GM11168 (cell line): ENCODE results near the gene PCNX2.

Experiments
- in situ Hi-C: fragments of 300-500 bp; cut with MboI; formaldehyde crosslinking; loops from one replicate; pipeline ENCODE4 v1.12.0; 2022; ENCODE audit warnings: low sequenced_read_pairs; ENCODE audit not compliant: unreplicated experiment

Gene PCNX2

GRCh38 chr1:233295237-233295974, at the start of gene PCNX2:
TSS of gene PCNX2 (minus strand) at chr1:233295725. CDS start at chr1:233295478, 247 bp downstream.
- in situ Hi-C loops, result no loop called here

- in situ Hi-C loops, result no loop called here
Measured at GRCh38 chr1:233343262-233343661, 47.7 kb upstream of the PCNX2 start.

- in situ Hi-C loops, result no loop called here
Measured at GRCh38 chr1:233342086-233342485, 46.6 kb upstream of the PCNX2 start.

- in situ Hi-C loops, result no loop called here
Measured at GRCh38 chr1:233340966-233341516, 45.5 kb upstream of the PCNX2 start.

GRCh38 chr1:233340031-233340555, 44.6 kb upstream of the PCNX2 start:
- in situ Hi-C loops, result no loop called here

- in situ Hi-C loops, result no loop called here
Measured at GRCh38 chr1:233338102-233338501, 42.6 kb upstream of the PCNX2 start.

- in situ Hi-C loops, result no loop called here
Measured at GRCh38 chr1:233337505-233337904, 42.0 kb upstream of the PCNX2 start.

- in situ Hi-C loops, result no loop called here
Measured at GRCh38 chr1:233336554-233337456, 41.3 kb upstream of the PCNX2 start.

GRCh38 chr1:233334092-233334491, 38.6 kb upstream of the PCNX2 start:
- in situ Hi-C loops, result no loop called here

GRCh38 chr1:233333086-233333485, 37.6 kb upstream of the PCNX2 start:
- in situ Hi-C loops, result no loop called here

- in situ Hi-C loops, result no loop called here
Measured at GRCh38 chr1:233331676-233332519, 36.4 kb upstream of the PCNX2 start.

GRCh38 chr1:233328142-233328921, 32.8 kb upstream of the PCNX2 start:
- in situ Hi-C loops, result no loop called here

GRCh38 chr1:233327651-233328141, 32.2 kb upstream of the PCNX2 start, which contains the start of gene MAP3K21:
TSS of gene MAP3K21 (plus strand) at chr1:233327724. CDS start at chr1:233328029, 305 bp downstream.
- in situ Hi-C loops, result no loop called here

GRCh38 chr1:233326811-233327650, 31.5 kb upstream of the PCNX2 start:
- in situ Hi-C loops, result no loop called here

- in situ Hi-C loops, result no loop called here
Measured at GRCh38 chr1:233326319-233326718, 30.8 kb upstream of the PCNX2 start.

GRCh38 chr1:233323718-233324117, 28.2 kb upstream of the PCNX2 start:
- in situ Hi-C loops, result no loop called here

- in situ Hi-C loops, result no loop called here
Measured at GRCh38 chr1:233320023-233320422, 24.5 kb upstream of the PCNX2 start.

- in situ Hi-C loops, result no loop called here
Measured at GRCh38 chr1:233319272-233319671, 23.7 kb upstream of the PCNX2 start.
